Trophoblast cell (in vitro differentiated cells and primary cell): Measurements from ENCODE around the gene SPRED3.

Source experiments
- DNase-seq, 2 donors: peaks; one replicate each; pipeline ENCODE4 v3.0.0-alpha.2; 2016
- H2AFZ ChIP-seq: 2 replicates; pipeline ENCODE4 v1.6.1; 2013; ENCODE audit warnings: low read length, moderate library complexity, mild to moderate bottlenecking; ENCODE audit not compliant: insufficient read depth, poor library complexity
- H2AK5ac ChIP-seq: 2 replicates; pipeline ENCODE4 v1.6.1; 2013; ENCODE audit warnings: mild to moderate bottlenecking, low read length
- H2BK120ac ChIP-seq: 2 replicates; pipeline ENCODE4 v1.6.1; 2013; ENCODE audit warnings: low read length, mild to moderate bottlenecking, moderate library complexity; ENCODE audit not compliant: insufficient read depth, poor library complexity
- H2BK12ac ChIP-seq: 2 replicates; pipeline ENCODE4 v1.6.1; 2013; ENCODE audit warnings: mild to moderate bottlenecking, low read length, moderate library complexity
- H2BK5ac ChIP-seq: 2 replicates; pipeline ENCODE4 v1.6.1; 2013; ENCODE audit warnings: low read length, low read depth, moderate library complexity, mild to moderate bottlenecking; ENCODE audit not compliant: poor library complexity
- H3K14ac ChIP-seq: 2 replicates; pipeline ENCODE4 v1.6.1; 2013; ENCODE audit warnings: mild to moderate bottlenecking, low read length
- H3K18ac ChIP-seq: 2 replicates; pipeline ENCODE4 v1.6.1; 2013; ENCODE audit warnings: mild to moderate bottlenecking, low read length
- H3K23ac ChIP-seq: 2 replicates; pipeline ENCODE4 v1.6.1; 2013; ENCODE audit warnings: low read length
- H3K27ac ChIP-seq: 2 replicates; pipeline ENCODE4 v1.5.1; 2013; ENCODE audit warnings: low read depth, mild to moderate bottlenecking, inconsistent platforms, low read length, moderate library complexity
- H3K27me3 ChIP-seq: 2 replicates; pipeline ENCODE4 v1.6.1; 2013; ENCODE audit warnings: inconsistent platforms, mild to moderate bottlenecking, low read length, moderate library complexity; ENCODE audit not compliant: insufficient read depth
- H3K36me3 ChIP-seq, 2 experiments: 1 replicate in 1 of 2; 2 replicates in 1 of 2; pipeline ENCODE4 v1.6.1; 2013; ENCODE audit warnings: low read length in 2 of 2, mild to moderate bottlenecking in 2 of 2, moderate library complexity in 1 of 2; ENCODE audit not compliant: insufficient read depth in 2 of 2, control insufficient read depth in 1 of 2
- H3K4ac ChIP-seq: 2 replicates; pipeline ENCODE4 v1.6.1; 2013; ENCODE audit warnings: low read depth, mild to moderate bottlenecking, low read length, moderate library complexity
- H3K4me1 ChIP-seq, 2 experiments: 1 replicate in 1 of 2; 2 replicates in 1 of 2; pipeline ENCODE4 v1.6.1; 2013; ENCODE audit warnings: low read length in 2 of 2, mild to moderate bottlenecking in 2 of 2, moderate library complexity in 1 of 2; ENCODE audit not compliant: insufficient read depth in 2 of 2, control insufficient read depth in 1 of 2
- H3K4me2 ChIP-seq: 2 replicates; pipeline ENCODE4 v1.6.1; 2013; ENCODE audit warnings: inconsistent platforms, mild to moderate bottlenecking, low read length, moderate library complexity
- H3K4me3 ChIP-seq: 2 replicates; pipeline ENCODE4 v1.5.1; 2013; ENCODE audit warnings: mild to moderate bottlenecking, low read depth, low read length, inconsistent platforms
- H3K79me1 ChIP-seq: one replicate; pipeline ENCODE4 v1.6.1; 2013; ENCODE audit warnings: low read length
- H3K79me2 ChIP-seq: 2 replicates; pipeline ENCODE4 v1.6.1; 2013; ENCODE audit warnings: low read length, mild to moderate bottlenecking; ENCODE audit not compliant: control insufficient read depth, insufficient read depth, poor library complexity
- H3K9ac ChIP-seq: 2 replicates; pipeline ENCODE4 v1.6.1; 2013; ENCODE audit warnings: mild to moderate bottlenecking, low read length
- H3K9me3 ChIP-seq: 2 replicates; pipeline ENCODE4 v1.6.1; 2013; ENCODE audit warnings: low read depth, mild to moderate bottlenecking, control low read depth, inconsistent platforms, low read length; ENCODE audit not compliant: insufficient read depth
- H4K12ac ChIP-seq: 2 replicates; pipeline ENCODE4 v1.6.1; 2013; ENCODE audit warnings: low read depth, mild to moderate bottlenecking, low read length, moderate library complexity
- H4K8ac ChIP-seq: 2 replicates; pipeline ENCODE4 v1.6.1; 2013; ENCODE audit warnings: low read depth, mild to moderate bottlenecking, low read length, moderate library complexity
- H4K91ac ChIP-seq: one replicate; pipeline ENCODE4 v1.6.1; 2013; ENCODE audit warnings: low read depth, mild to moderate bottlenecking, low read length, moderate library complexity
- WGBS: extraction: QIAGEN DNeasy Blood & Tissue Kit; methylation state at CpG from one replicate; pipeline ENCODE4 v1.1.7; 2013; ENCODE audit warnings: missing lambda C conversion rate; ENCODE audit not compliant: insufficient read length, insufficient coverage; ENCODE audit errors: extremely low coverage; 5-methylcytosine and 5-hydroxymethylcytosine counted together

SPRED3 gene

GRCh38 chr19:38444026-38444425, 55.5 kb downstream of the SPRED3 start:
- H3K4me1 ChIP-seq = no peaks in the 10 kb centered on the region
- no peak overlapping the region for H3K9ac ChIP-seq
- H2AFZ ChIP-seq = no peak overlapping the region
- no peak for DNase-seq
- H3K4ac ChIP-seq = no peak overlapping the region
- H3K27ac ChIP-seq = no peak overlapping the region
- H3K14ac ChIP-seq = no peak overlapping the region
- no peaks in the 10 kb centered on the region for H3K79me2 ChIP-seq
- no peak overlapping the region for H4K91ac ChIP-seq
- no peak overlapping the region for H2BK5ac ChIP-seq
- no peak overlapping the region for H2BK12ac ChIP-seq
- H3K4me2 ChIP-seq = no peak overlapping the region
- no peak overlapping the region for H2BK120ac ChIP-seq
- peaks cover 2% of the 10 kb centered on the region for H3K9me3 ChIP-seq
- H3K79me1 ChIP-seq = no peaks in the 10 kb centered on the region
- H4K12ac ChIP-seq = no peak overlapping the region
- H3K36me3 ChIP-seq = no peaks in the 10 kb centered on the region
- no peaks in the 10 kb centered on the region for H3K27me3 ChIP-seq
- no peak overlapping the region for H4K8ac ChIP-seq
- no CpG with 5 or more reads among the region's 7 CpGs for whole genome bisulfite sequencing
- H3K23ac ChIP-seq = no peak overlapping the region
- no peak overlapping the region for H3K4me3 ChIP-seq
- no peak overlapping the region for H3K18ac ChIP-seq
- H2AK5ac ChIP-seq = no peak overlapping the region

DNA sequence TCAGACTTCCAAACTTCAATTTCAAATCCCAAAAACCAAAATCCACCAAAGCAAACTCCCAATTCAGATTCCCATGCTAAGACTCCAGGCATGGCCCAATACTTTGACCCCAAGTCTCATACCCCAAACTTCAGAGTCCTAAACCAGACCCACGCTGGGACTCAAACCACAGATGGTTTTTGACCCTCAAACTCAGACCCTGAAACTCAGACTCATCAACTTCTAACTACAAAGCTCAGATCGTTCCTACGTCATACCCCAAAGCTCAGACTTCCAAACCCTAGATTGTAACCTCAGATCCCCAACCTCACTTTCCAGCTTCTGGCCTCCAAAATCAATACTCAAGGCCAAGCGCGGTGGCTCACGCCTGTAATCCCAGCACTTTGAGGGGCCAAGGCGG, 56.9 kb downstream of the SPRED3 start:
- Histone ChIP-seq H3K79me1 (no peaks in the 10 kb centered on the region), H3K18ac (no peak overlapping the region), H2BK120ac (no peak overlapping the region), H3K4me1 (no peaks in the 10 kb centered on the region), H3K79me2 (no peaks in the 10 kb centered on the region), H3K23ac (no peak overlapping the region), H3K4ac (no peak overlapping the region), H3K4me3 (no peak overlapping the region), H2AK5ac (no peak overlapping the region), H3K9me3 (peaks cover 2% of the 10 kb centered on the region), H3K9ac (no peak overlapping the region), H3K14ac (no peak overlapping the region), H3K36me3 (no peaks in the 10 kb centered on the region), H3K4me2 (no peak overlapping the region), H4K12ac (no peak overlapping the region), H2BK12ac (no peak overlapping the region), H2AFZ (no peak overlapping the region), H4K91ac (no peak overlapping the region), H2BK5ac (no peak overlapping the region), H3K27ac (no peak overlapping the region), H3K27me3 (no peaks in the 10 kb centered on the region), H4K8ac (no peak overlapping the region)
- no peak for DNase-seq
- WGBS = no CpG with 5 or more reads among the region's 7 CpGs

- no CpG with 5 or more reads among the region's 9 CpGs for WGBS
- Histone ChIP-seq H3K9ac (no peak overlapping the region), H2AK5ac (no peak overlapping the region), H2AFZ (no peak overlapping the region), H3K4me2 (no peak overlapping the region), H4K12ac (no peak overlapping the region), H4K8ac (no peak overlapping the region), H2BK5ac (no peak overlapping the region), H3K36me3 (no peaks in the 10 kb centered on the region), H3K23ac (no peak overlapping the region), H2BK120ac (no peak overlapping the region), H4K91ac (no peak overlapping the region), H3K9me3 (peaks cover 4% of the 10 kb centered on the region), H3K27ac (no peak overlapping the region), H3K14ac (no peak overlapping the region), H3K4ac (no peak overlapping the region), H3K79me2 (no peaks in the 10 kb centered on the region), H3K18ac (no peak overlapping the region), H3K4me1 (peaks cover 0 to 3% of the 10 kb centered on the region in 2 experiments), H3K79me1 (no peaks in the 10 kb centered on the region), H3K27me3 (no peaks in the 10 kb centered on the region), H2BK12ac (no peak overlapping the region), H3K4me3 (no peak overlapping the region)
- no peak for DNase-seq
Measured at GRCh38 chr19:38448225-38448624, 59.7 kb downstream of the SPRED3 start.
